ENCODE data around the gene OR5AN1. TPM values are rescaled to one million over a fixed set of nuclear protein-coding genes. Genes with fewer than 3 reads are reported as not detected.

OR5AN1 gene
- polyA plus RNA-seq, 3 donors: not detected

GRCh38 chr11:59415111-59415510 is 56.4 kb downstream of the OR5AN1 start:
- TF ChIP-seq, protein P1, sequence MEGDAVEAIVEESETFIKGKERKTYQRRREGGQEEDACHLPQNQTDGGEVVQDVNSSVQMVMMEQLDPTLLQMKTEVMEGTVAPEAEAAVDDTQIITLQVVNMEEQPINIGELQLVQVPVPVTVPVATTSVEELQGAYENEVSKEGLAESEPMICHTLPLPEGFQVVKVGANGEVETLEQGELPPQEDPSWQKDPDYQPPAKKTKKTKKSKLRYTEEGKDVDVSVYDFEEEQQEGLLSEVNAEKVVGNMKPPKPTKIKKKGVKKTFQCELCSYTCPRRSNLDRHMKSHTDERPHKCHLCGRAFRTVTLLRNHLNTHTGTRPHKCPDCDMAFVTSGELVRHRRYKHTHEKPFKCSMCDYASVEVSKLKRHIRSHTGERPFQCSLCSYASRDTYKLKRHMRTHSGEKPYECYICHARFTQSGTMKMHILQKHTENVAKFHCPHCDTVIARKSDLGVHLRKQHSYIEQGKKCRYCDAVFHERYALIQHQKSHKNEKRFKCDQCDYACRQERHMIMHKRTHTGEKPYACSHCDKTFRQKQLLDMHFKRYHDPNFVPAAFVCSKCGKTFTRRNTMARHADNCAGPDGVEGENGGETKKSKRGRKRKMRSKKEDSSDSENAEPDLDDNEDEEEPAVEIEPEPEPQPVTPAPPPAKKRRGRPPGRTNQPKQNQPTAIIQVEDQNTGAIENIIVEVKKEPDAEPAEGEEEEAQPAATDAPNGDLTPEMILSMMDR (IDR thresholded peaks at IDR 0.05): no peak
- H3K36me3 ChIP-seq (replicated peaks in 1 of 2; ENCODE audit: control insufficient read depth in 1 of 2, insufficient read depth in 2 of 2, low read length in 2 of 2): no peaks in the 10 kb centered on the region
- no peaks in the 10 kb centered on the region for H4K20me1 ChIP-seq (ENCODE audit: insufficient read depth, low read length)
- H3K4me1 ChIP-seq (ENCODE audit: control insufficient read depth in 1 of 2, insufficient read depth in 2 of 2, low read length in 2 of 2): peaks cover 8 to 12% of the 10 kb centered on the region in 2 donors
- Mint-ChIP-seq H3K4me3 (no peak overlapping the region), H3K27ac (no peak overlapping the region), H3K9me3 (peaks cover 7 to 12% (median 9%) of the 10 kb centered on the region in 7 donors), H3K36me3 (peaks cover 0 to 2% of the 10 kb centered on the region in 2 donors), H3K27me3 (ENCODE audit: low read depth in 3 of 3) (peaks cover 1 to 3% (median 1%) of the 10 kb centered on the region in 3 donors), H3K4me1 (peaks cover 16% of the 10 kb centered on the region)
- no peaks in the 10 kb centered on the region for H3K27me3 ChIP-seq (ENCODE audit: control insufficient read depth in 2 of 2, insufficient read depth in 2 of 2, low read length in 2 of 2)
- peaks cover 2 to 11% of the 10 kb centered on the region in 2 donors for H3K9me3 ChIP-seq (replicated peaks in 1 of 2; ENCODE audit: control insufficient read depth in 1 of 2, insufficient read depth in 1 of 2, low read length in 2 of 2)
- no peak overlapping the region for H3K9ac ChIP-seq (ENCODE audit: insufficient read depth, low read length, poor library complexity, severe bottlenecking)
- no peak overlapping the region for H2AFZ ChIP-seq (ENCODE audit: insufficient read depth, low read depth, low read length, poor library complexity, severe bottlenecking)
- WGBS (ENCODE audit: insufficient coverage): no CpG with 5 or more reads among the region's 1 CpG
- H3K4me2 ChIP-seq (replicated peaks; ENCODE audit: extremely low read depth, low read length, poor library complexity, severe bottlenecking): no peak overlapping the region
- H3K79me2 ChIP-seq (ENCODE audit: insufficient read depth, low read length): no peaks in the 10 kb centered on the region
- intact Hi-C loops (cut with micrococcal nuclease): no loop called here
- H3K27ac ChIP-seq (ENCODE audit: low read depth in 1 of 2, low read length in 2 of 2): no peak overlapping the region
- peak; percentile 14 to 58 (median 14) for DNase-seq
- no peak overlapping the region for H3K4me3 ChIP-seq (replicated peaks in 1 of 3; ENCODE audit: low read depth in 2 of 3, low read length in 3 of 3)

DNA sequence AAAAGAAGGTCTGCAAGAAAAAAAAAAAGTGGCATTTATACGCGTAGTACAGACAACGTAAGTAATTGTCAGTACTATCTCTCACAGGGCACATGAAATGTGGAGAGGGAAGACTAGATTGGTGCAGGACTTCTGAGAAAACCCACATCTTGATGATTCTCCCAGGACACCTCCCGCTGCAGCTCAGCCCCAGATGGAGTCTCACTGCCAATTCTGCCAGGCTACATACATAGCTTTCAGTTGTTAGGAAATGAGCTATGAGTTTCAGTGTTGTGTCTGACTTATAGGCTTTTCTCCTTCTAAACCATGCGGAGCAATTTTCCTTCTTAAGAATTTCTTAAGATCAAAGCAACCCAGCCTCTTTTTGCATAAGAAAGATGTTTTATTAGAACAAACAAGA is 57.9 kb downstream of the OR5AN1 start:
- no peak overlapping the region for H3K27ac Mint-ChIP-seq
- no peak overlapping the region for H3K4me2 ChIP-seq (replicated peaks; ENCODE audit: extremely low read depth, low read length, poor library complexity, severe bottlenecking)
- DNase-seq: no peak

More for the DNA sequence above, 57.9 kb downstream of the OR5AN1 start:
- Mint-ChIP-seq H3K4me3 (no peak overlapping the region), H3K4me1 (peaks cover 16% of the 10 kb centered on the region), H3K27me3 (ENCODE audit: low read depth in 3 of 3) (peaks cover 1 to 3% (median 1%) of the 10 kb centered on the region in 3 donors), H3K36me3 (no peaks in the 10 kb centered on the region), H3K9me3 (peaks cover 0 to 5% (median 0%) of the 10 kb centered on the region in 7 donors)
- H3K27me3 ChIP-seq (ENCODE audit: control insufficient read depth in 2 of 2, insufficient read depth in 2 of 2, low read length in 2 of 2): no peaks in the 10 kb centered on the region
- H3K79me2 ChIP-seq (ENCODE audit: insufficient read depth, low read length): no peaks in the 10 kb centered on the region
- H3K36me3 ChIP-seq (replicated peaks in 1 of 2; ENCODE audit: control insufficient read depth in 1 of 2, insufficient read depth in 2 of 2, low read length in 2 of 2): no peaks in the 10 kb centered on the region
- H3K9me3 ChIP-seq (replicated peaks in 1 of 2; ENCODE audit: control insufficient read depth in 1 of 2, insufficient read depth in 1 of 2, low read length in 2 of 2): no peaks in the 10 kb centered on the region
- H2AFZ ChIP-seq (ENCODE audit: insufficient read depth, low read depth, low read length, poor library complexity, severe bottlenecking): no peak overlapping the region
- H4K20me1 ChIP-seq (ENCODE audit: insufficient read depth, low read length): no peaks in the 10 kb centered on the region
- no peak overlapping the region for H3K9ac ChIP-seq (ENCODE audit: insufficient read depth, low read length, poor library complexity, severe bottlenecking)
- no CpG with 5 or more reads among the region's 5 CpGs for WGBS (ENCODE audit: insufficient coverage)
- no peak overlapping the region for H3K4me3 ChIP-seq (replicated peaks in 1 of 3; ENCODE audit: low read depth in 2 of 3, low read length in 3 of 3)
- TF ChIP-seq, protein P1 (IDR thresholded peaks at IDR 0.05): no peak
- intact Hi-C loops (cut with micrococcal nuclease): no loop called here
- peaks cover 8 to 12% of the 10 kb centered on the region in 2 donors for H3K4me1 ChIP-seq (ENCODE audit: control insufficient read depth in 1 of 2, insufficient read depth in 2 of 2, low read length in 2 of 2)
- H3K27ac ChIP-seq (ENCODE audit: low read depth in 1 of 2, low read length in 2 of 2): no peak overlapping the region

Data from CD14-positive monocyte (primary cell).